H9 (cell line): ENCODE results near the gene PNMT. TPM values are rescaled to one million over a fixed set of nuclear protein-coding genes. Genes with fewer than 3 reads are reported as not detected.
A peak's percentile ranks its signal among the peaks of the same experiment; 100 is the strongest.

Experiments used
- DNase-seq: peaks from one replicate; pipeline ENCODE4 v3.0.0-alpha.2; 2017
- H2AFZ ChIP-seq: one replicate; pipeline ENCODE4 v1.6.1; 2013; ENCODE audit warnings: mild to moderate bottlenecking, low read length, control low read depth, moderate library complexity
- H2AK5ac ChIP-seq: 2 replicates; pipeline ENCODE4 v1.6.1; 2013; ENCODE audit warnings: low read length, control low read depth, mixed read lengths; ENCODE audit not compliant: insufficient read length
- H2BK120ac ChIP-seq: one replicate; pipeline ENCODE4 v1.6.1; 2013; ENCODE audit warnings: low read depth, mild to moderate bottlenecking, low read length, control low read depth, inconsistent platforms; ENCODE audit not compliant: poor library complexity, severe bottlenecking
- H2BK12ac ChIP-seq: 2 replicates; pipeline ENCODE4 v1.6.1; 2013; ENCODE audit warnings: low read length, control low read depth, mixed read lengths, low read depth; ENCODE audit not compliant: insufficient read length
- H2BK15ac ChIP-seq: 2 replicates; pipeline ENCODE4 v1.6.1; 2013; ENCODE audit warnings: low read depth, low read length, control low read depth
- H2BK20ac ChIP-seq: one replicate; pipeline ENCODE4 v1.6.1; 2013; ENCODE audit warnings: low read depth, mild to moderate bottlenecking, low read length, control low read depth, inconsistent platforms; ENCODE audit not compliant: poor library complexity, severe bottlenecking
- H2BK5ac ChIP-seq: 2 replicates; pipeline ENCODE4 v1.6.1; 2013; ENCODE audit warnings: low read length, control low read depth, mixed read lengths; ENCODE audit not compliant: insufficient read length
- H3K14ac ChIP-seq: 2 replicates; pipeline ENCODE4 v1.6.1; 2013; ENCODE audit warnings: low read length, control low read depth; ENCODE audit not compliant: insufficient read depth
- H3K18ac ChIP-seq: 2 replicates; pipeline ENCODE4 v1.6.1; 2013; ENCODE audit warnings: low read depth, mild to moderate bottlenecking, mixed read lengths, low read length, control low read depth; ENCODE audit not compliant: insufficient read length
- H3K23ac ChIP-seq: 2 replicates; pipeline ENCODE4 v1.6.1; 2013; ENCODE audit warnings: low read length, control low read depth, mixed read lengths, low read depth; ENCODE audit not compliant: insufficient read length
- H3K23me2 ChIP-seq: 2 replicates; pipeline ENCODE4 v1.6.1; 2013; ENCODE audit warnings: low read depth, mild to moderate bottlenecking, mixed read lengths, low read length, control low read depth; ENCODE audit not compliant: insufficient read length, poor library complexity, severe bottlenecking
- H3K27ac ChIP-seq: 2 replicates; pipeline ENCODE4 v1.5.1; 2013; ENCODE audit warnings: low read length, control low read depth, mixed read lengths, low read depth; ENCODE audit not compliant: insufficient read length
- H3K27me3 ChIP-seq: 2 replicates; pipeline ENCODE4 v1.6.1; 2013; ENCODE audit warnings: low read length, control low read depth, inconsistent platforms; ENCODE audit not compliant: insufficient read depth
- H3K4ac ChIP-seq: 2 replicates; pipeline ENCODE4 v1.6.1; 2013; ENCODE audit warnings: low read depth, mild to moderate bottlenecking, control low read depth, inconsistent platforms, low read length, moderate library complexity
- H3K4me1 ChIP-seq: 2 replicates; pipeline ENCODE4 v1.6.1; 2013; ENCODE audit warnings: low read length, control low read depth, inconsistent platforms; ENCODE audit not compliant: insufficient read depth
- H3K4me2 ChIP-seq: 2 replicates; pipeline ENCODE4 v1.6.1; 2013; ENCODE audit warnings: low read length, control low read depth, mixed read lengths; ENCODE audit not compliant: insufficient read length, insufficient read depth
- H3K56ac ChIP-seq: 2 replicates; pipeline ENCODE4 v1.6.1; 2013; ENCODE audit warnings: low read depth, mild to moderate bottlenecking, mixed read lengths, low read length, control low read depth; ENCODE audit not compliant: insufficient read length
- H3K79me1 ChIP-seq: 2 replicates; pipeline ENCODE4 v1.6.1; 2013; ENCODE audit warnings: low read depth, mild to moderate bottlenecking, moderate library complexity, low read length, control low read depth, inconsistent platforms; ENCODE audit not compliant: insufficient read depth, poor library complexity, severe bottlenecking
- H3K79me2 ChIP-seq: 2 replicates; pipeline ENCODE4 v1.6.1; 2013; ENCODE audit warnings: low read length, control low read depth, inconsistent platforms; ENCODE audit not compliant: insufficient read depth
- H3K9ac ChIP-seq: 2 replicates; pipeline ENCODE4 v1.6.1; 2013; ENCODE audit warnings: low read length, control low read depth, mixed read lengths; ENCODE audit not compliant: insufficient read length; ENCODE audit errors: extremely low read depth
- H3K9me3 ChIP-seq: one replicate; pipeline ENCODE4 v1.6.1; 2013; ENCODE audit warnings: low read depth, low read length, inconsistent platforms; ENCODE audit not compliant: control insufficient read depth
- H3T11ph ChIP-seq: one replicate; pipeline ENCODE4 v1.6.1; 2013; ENCODE audit warnings: mild to moderate bottlenecking, low read length, control low read depth, inconsistent platforms
- H4K20me1 ChIP-seq: one replicate; pipeline ENCODE4 v1.6.1; 2013; ENCODE audit not compliant: control insufficient read depth, insufficient read length, insufficient read depth
- H4K5ac ChIP-seq: 2 replicates; pipeline ENCODE4 v1.6.1; 2013; ENCODE audit warnings: low read depth, mild to moderate bottlenecking, mixed read lengths, low read length, control low read depth; ENCODE audit not compliant: insufficient read length
- H4K8ac ChIP-seq: replicated peaks from 2 replicates; pipeline ENCODE4 v1.6.1; 2013; ENCODE audit warnings: low read length, control low read depth, mixed read lengths, low read depth; ENCODE audit not compliant: insufficient read length
- H4K91ac ChIP-seq: 2 replicates; pipeline ENCODE4 v1.6.1; 2013; ENCODE audit warnings: low read depth, mild to moderate bottlenecking, moderate library complexity, mixed read lengths, low read length, control low read depth; ENCODE audit not compliant: insufficient read length
- H3K27ac Mint-ChIP-seq, 3 experiments: 2 replicates in 2 of 3; 3 replicates in 1 of 3; pipeline ENCODE4 v1.8.0; 2020 to 2021; ENCODE audit warnings: mixed read lengths in 3 of 3, mild to moderate bottlenecking in 1 of 3, moderate library complexity in 1 of 3
- H3K27me3 Mint-ChIP-seq: 2 replicates; pipeline ENCODE4 v1.8.0; 2021; ENCODE audit warnings: low read depth, mild to moderate bottlenecking, moderate library complexity, mixed read lengths
- H3K36me3 Mint-ChIP-seq, 3 experiments: 2 replicates in 2 of 3; 3 replicates in 1 of 3; pipeline ENCODE4 v1.8.0; 2020 to 2021; ENCODE audit warnings: low read depth in 3 of 3, mixed read lengths in 3 of 3; ENCODE audit not compliant: insufficient read depth in 1 of 3
- H3K4me1 Mint-ChIP-seq, 2 experiments: 2 replicates each; pipeline ENCODE4 v1.8.0; 2020; ENCODE audit warnings: mixed read lengths in 2 of 2
- H3K4me3 Mint-ChIP-seq, 2 experiments: 2 replicates in 1 of 2; 3 replicates in 1 of 2; pipeline ENCODE4 v1.8.0; 2020 to 2021; ENCODE audit warnings: mild to moderate bottlenecking in 2 of 2, mixed read lengths in 2 of 2, moderate library complexity in 1 of 2
- H3K9me3 Mint-ChIP-seq, 2 experiments: 2 replicates in 1 of 2; 3 replicates in 1 of 2; pipeline ENCODE4 v1.8.0; 2020; ENCODE audit warnings: mild to moderate bottlenecking in 2 of 2, mixed read lengths in 2 of 2, moderate library complexity in 1 of 2
- CTCF ChIP-seq: fragments of 200-600 bp; sonication (generic); conservative IDR thresholded peaks from 3 replicates; pipeline ENCODE4 v1.8.0; 2021; ENCODE audit warnings: antibody characterized with exemption, mild to moderate bottlenecking
- whole genome bisulfite sequencing: extraction: QIAGEN DNeasy Blood & Tissue Kit; methylation state at CpG from one replicate; pipeline ENCODE4 v1.1.7; 2013; ENCODE audit warnings: missing lambda C conversion rate, low lambda C conversion rate, mixed read lengths; ENCODE audit not compliant: insufficient read length; ENCODE audit errors: extremely low coverage; 5-methylcytosine and 5-hydroxymethylcytosine counted together
- total RNA-seq: library from RNA; stranded (reverse); gene quantifications from 2 replicates; pipeline ENCODE4 v1.2.1, GENCODE V29; 2021

Gene PNMT
- total RNA-seq, 1 experiment from 2014 or later, result 2.1 TPM

- Histone ChIP-seq H3K27ac (no peak overlapping the region), H3K56ac (no peak overlapping the region), H2AK5ac (no peak overlapping the region), H3K4ac (no peak overlapping the region), H3K79me1 (no peaks in the 10 kb centered on the region), H2BK5ac (no peak overlapping the region), H3K4me1 (peaks cover 21% of the 10 kb centered on the region; the same call in 1 of the 2 replicates), H4K8ac (no peak overlapping the region), H3K23me2 (no peaks in the 10 kb centered on the region), H2BK20ac (no peak overlapping the region), H4K20me1 (no peaks in the 10 kb centered on the region), H4K5ac (no peak overlapping the region), H3K9ac (no peak overlapping the region), H3K79me2 (peaks cover 2% of the 10 kb centered on the region; the same call in 1 of the 2 replicates), H2BK12ac (no peak overlapping the region), H3K27me3 (no peaks in the 10 kb centered on the region), H3K23ac (no peak overlapping the region), H3K14ac (no peak overlapping the region), H3K4me2 (no peak overlapping the region), H2AFZ (no peak overlapping the region), H2BK15ac (no peak overlapping the region), H3K18ac (no peak overlapping the region), H3K9me3 (no peaks in the 10 kb centered on the region), H2BK120ac (no peak overlapping the region), H4K91ac (no peak overlapping the region), H3T11ph (no peak overlapping the region)
- DNase-seq, result no peak
- H3K9me3 Mint-ChIP-seq, result no peaks in the 10 kb centered on the region
- peak overlapping the region; percentile 57 to 97 (median 96); a peak in 6 of 7 replicates for H3K27ac Mint-ChIP-seq
- H3K4me1 Mint-ChIP-seq, result peaks cover 51 to 54% of the 10 kb centered on the region in 2 experiments
- no peak for TF ChIP-seq CTCF
- H3K4me3 Mint-ChIP-seq, result no peak overlapping the region; a peak in 1 of 5 replicates
- no peaks in the 10 kb centered on the region; the same call in 1 of the 2 replicates for H3K27me3 Mint-ChIP-seq
- peaks cover 2 to 4% (median 3%) of the 10 kb centered on the region in 3 experiments; a peak in 4 of 7 replicates for H3K36me3 Mint-ChIP-seq
- WGBS, result no CpG with 5 or more reads among the region's 2 CpGs
Measured at GRCh38 chr17:39695089-39695474, 26.8 kb downstream of the PNMT start.
